ENCODE results near the gene CC2D1A. TPM values are rescaled to one million over a fixed set of nuclear protein-coding genes. Genes with fewer than 3 reads are reported as not detected.
"Not testable (repeated sequence)": the region's sequence is repeated elsewhere in the genome, so short reads cannot be mapped to it uniquely, and the experiment has no call there.

CC2D1A gene
- polyA plus RNA-seq, 1 experiment: 13.1 TPM

GRCh38 chr19:13965377-13965896, 59.4 kb downstream of the CC2D1A start:
- DNase-seq (ENCODE audit: low read depth): no peak
- ChIA-PET CTCF (no interaction called here), POLR2A (no interaction called here)
- H3K36me3 ChIP-seq (ENCODE audit: control insufficient read depth, insufficient read depth, low read length): peaks cover 22% of the 10 kb centered on the region
- no peak for TF ChIP-seq CTCF (IDR thresholded peaks at IDR 0.05; ENCODE audit: insufficient read depth, low read depth, low read length)
- H3K4me3 ChIP-seq (ENCODE audit: low read depth, low read length): no peak overlapping the region
- no peaks in the 10 kb centered on the region for H3K27me3 ChIP-seq (ENCODE audit: control insufficient read depth, insufficient read depth, low read length)

GRCh38 chr19:13965926-13966683, 60.1 kb downstream of the CC2D1A start:
- POLR2A ChIA-PET: no interaction called here
- Histone ChIP-seq H3K27me3 (ENCODE audit: control insufficient read depth, insufficient read depth, low read length) (no peaks in the 10 kb centered on the region), H3K36me3 (ENCODE audit: control insufficient read depth, insufficient read depth, low read length) (peaks cover 20% of the 10 kb centered on the region), H3K4me3 (ENCODE audit: low read depth, low read length) (no peak overlapping the region)
- no peak for DNase-seq (ENCODE audit: low read depth)
- CTCF ChIA-PET: no interaction called here
- no peak for TF ChIP-seq CTCF (IDR thresholded peaks at IDR 0.05; ENCODE audit: insufficient read depth, low read depth, low read length)

- peaks cover 20% of the 10 kb centered on the region for H3K36me3 ChIP-seq (ENCODE audit: control insufficient read depth, insufficient read depth, low read length)
- H3K4me3 ChIP-seq (ENCODE audit: low read depth, low read length): no peak overlapping the region
- ChIA-PET POLR2A (no interaction called here), CTCF (no interaction called here)
- TF ChIP-seq CTCF (IDR thresholded peaks at IDR 0.05; ENCODE audit: insufficient read depth, low read depth, low read length): no peak
- DNase-seq (ENCODE audit: low read depth): no peak
- no peaks in the 10 kb centered on the region for H3K27me3 ChIP-seq (ENCODE audit: control insufficient read depth, insufficient read depth, low read length)
Observed at GRCh38 chr19:13966684-13967128, 60.7 kb downstream of the CC2D1A start.

- POLR2A ChIA-PET; H3K27me3 ChIP-seq (ENCODE audit: control insufficient read depth, insufficient read depth, low read length); H3K4me3 ChIP-seq (ENCODE audit: low read depth, low read length); DNase-seq (ENCODE audit: low read depth); CTCF ChIA-PET: not testable (repeated sequence)
- peaks cover 20% of the 10 kb centered on the region for H3K36me3 ChIP-seq (ENCODE audit: control insufficient read depth, insufficient read depth, low read length)
Observed at GRCh38 chr19:13967206-13967605, 61.2 kb downstream of the CC2D1A start.

GRCh38 chr19:13968383-13968935, 62.5 kb downstream of the CC2D1A start:
- no peak for TF ChIP-seq CTCF (IDR thresholded peaks at IDR 0.05; ENCODE audit: insufficient read depth, low read depth, low read length)
- DNase-seq (ENCODE audit: low read depth): no peak
- Histone ChIP-seq H3K36me3 (ENCODE audit: control insufficient read depth, insufficient read depth, low read length) (peaks cover 20% of the 10 kb centered on the region), H3K4me3 (ENCODE audit: low read depth, low read length) (no peak overlapping the region), H3K27me3 (ENCODE audit: control insufficient read depth, insufficient read depth, low read length) (no peaks in the 10 kb centered on the region)
- POLR2A ChIA-PET: no interaction called here
- CTCF ChIA-PET: interaction anchor here (0.9 kb wide), 1 partner anchor 64 kb away, joined by 3 read pairs; the partner anchor contains the start of gene IL27RA

Data from BJ (cell line).